ENCODE measurements around the gene EDAR. TPM values are rescaled to one million over a fixed set of nuclear protein-coding genes. Genes with fewer than 3 reads are reported as not detected.

EDAR gene
- total and polyA plus RNA-seq, 10 of the 15 experiments (the other 5 are each of a cell fraction or from before 2014, with no cell fraction given) = 0.04 TPM; not detected in 9

- RAD21 ChIA-PET (ENCODE audit: unreplicated experiment) = no interaction called here
- H3K9me3 ChIP-seq (replicated peaks; ENCODE audit: control insufficient read depth, insufficient read depth, low read length) = no peaks in the 10 kb centered on the region
- no peak overlapping the region for H2AFZ ChIP-seq (ENCODE audit: control insufficient read depth, low read depth, low read length)
- DNase-seq (ENCODE audit: low read depth, low spot score) (no peak), ATAC-seq (no peak), FAIRE-seq (no peak)
- no peak overlapping the region for H3K27ac ChIP-seq (ENCODE audit: control insufficient read depth, insufficient read depth)
- POLR2A ChIA-PET = interaction anchor here (0.5 kb wide), 1 partner anchor 665 kb away, joined by 3 read pairs; no protein-coding TSS in a partner anchor
- no peak overlapping the region for H3K9ac ChIP-seq (ENCODE audit: control insufficient read depth, insufficient read depth, low read length)
- SMC1A ChIA-PET (ENCODE audit: uncharacterized antibody, unreplicated experiment) = no interaction called here
- peaks cover 0 to 4% of the 10 kb centered on the region in 2 experiments; a peak in 2 of 4 replicates for H3K27me3 ChIP-seq (replicated peaks in 1 of 2; ENCODE audit: control insufficient read depth in 2 of 2, insufficient read depth in 2 of 2, low read length in 1 of 2)
- no peak overlapping the region for H3K4me2 ChIP-seq (ENCODE audit: control insufficient read depth, insufficient read depth)
- CTCF ChIA-PET = no interaction called here
- intact Hi-C loops (cut with micrococcal nuclease; ENCODE audit: unreplicated experiment) = loop anchor here (5.0 kb wide), 1 partner anchor 58 kb away; no protein-coding TSS in a partner anchor
- H3K36me3 ChIP-seq (ENCODE audit: control insufficient read depth in 2 of 2, insufficient read depth in 2 of 2, low read length in 1 of 2) = no peaks in the 10 kb centered on the region
- no peak overlapping the region for H3K4me3 ChIP-seq
- in situ Hi-C loops (cut with MboI) = no loop called here
- no peaks in the 10 kb centered on the region for H3K4me1 ChIP-seq (ENCODE audit: control insufficient read depth, insufficient read depth, low read length)
- TF ChIP-seq BMI1 (IDR thresholded peaks at IDR 0.05; ENCODE audit: borderline replicate concordance) = no peak
- no peak for TF ChIP-seq PBX3 (IDR thresholded peaks at IDR 0.05; ENCODE audit: insufficient replicate concordance, low read depth, low read length)
- no peak for TF ChIP-seq TCF7 (IDR thresholded peaks at IDR 0.05; ENCODE audit: borderline replicate concordance)
- TF ChIP-seq ZNF207 (IDR thresholded peaks at IDR 0.05; ENCODE audit: borderline replicate concordance) = no peak
- TF ChIP-seq CREB1 (IDR thresholded peaks at IDR 0.05; ENCODE audit: low read depth) = no peak
- no peak for TF ChIP-seq PAX8 (IDR thresholded peaks at IDR 0.05)
- no peak for TF ChIP-seq ASH2L (IDR thresholded peaks at IDR 0.05; ENCODE audit: borderline replicate concordance, low read depth)
- TF ChIP-seq RELB (IDR thresholded peaks at IDR 0.05; ENCODE audit: low read depth) = no peak
- no peak for TF ChIP-seq NFYB (IDR thresholded peaks at IDR 0.05; ENCODE audit: insufficient read depth, low read depth, low read length)
- no peak for TF ChIP-seq POU2F2 (IDR thresholded peaks at IDR 0.05; ENCODE audit: borderline replicate concordance, low read depth, low read length)
- no peak for TF ChIP-seq HDAC6 (IDR thresholded peaks at IDR 0.05; ENCODE audit: unreplicated experiment)
- TF ChIP-seq GABPA (IDR thresholded peaks at IDR 0.05; ENCODE audit: low read depth) = no peak
- no peak for TF ChIP-seq CREM (IDR thresholded peaks at IDR 0.05; ENCODE audit: low read depth)
- TF ChIP-seq RBBP5 (conservative IDR thresholded peaks at IDR 0.05) = no peak
- no peak for TF ChIP-seq SUZ12 (IDR thresholded peaks at IDR 0.05; ENCODE audit: unreplicated experiment)
- no peak for TF ChIP-seq RFX5 (IDR thresholded peaks at IDR 0.05; ENCODE audit: low read depth, low read length)
- H3K79me2 ChIP-seq (ENCODE audit: control insufficient read depth, insufficient read depth, low read length) = no peaks in the 10 kb centered on the region
- 5% methylated on average over 7 of the region's 7 CpGs for WGBS (ENCODE audit: insufficient coverage, insufficient replicate concordance, low lambda C conversion rate, missing lambda C conversion rate)
- H4K20me1 ChIP-seq (ENCODE audit: control insufficient read depth, insufficient read depth) = no peaks in the 10 kb centered on the region
- no TSS peak for BruUV-seq (replicated peaks)
These were observed 31.2 kb upstream of the EDAR start for GRCh38 chr2:109020217-109020637.
